Suppressor macrophage treated with lipopolysaccharide for 1 hour (primary cell): ENCODE results near the gene MRGPRG.
"Not testable (repeated sequence)": the region's sequence is repeated elsewhere in the genome, so short reads cannot be mapped to it uniquely, and the experiment has no call there.

Experiments
- DNase-seq, 3 donors: peaks; one replicate each; pipeline ENCODE4 v3.0.0-alpha.2; 2020 to 2022

MRGPRG gene

GRCh38 chr11:3171931-3172560 lies 46.6 kb downstream of the MRGPRG start:
- DNase-seq = no peak

DNA sequence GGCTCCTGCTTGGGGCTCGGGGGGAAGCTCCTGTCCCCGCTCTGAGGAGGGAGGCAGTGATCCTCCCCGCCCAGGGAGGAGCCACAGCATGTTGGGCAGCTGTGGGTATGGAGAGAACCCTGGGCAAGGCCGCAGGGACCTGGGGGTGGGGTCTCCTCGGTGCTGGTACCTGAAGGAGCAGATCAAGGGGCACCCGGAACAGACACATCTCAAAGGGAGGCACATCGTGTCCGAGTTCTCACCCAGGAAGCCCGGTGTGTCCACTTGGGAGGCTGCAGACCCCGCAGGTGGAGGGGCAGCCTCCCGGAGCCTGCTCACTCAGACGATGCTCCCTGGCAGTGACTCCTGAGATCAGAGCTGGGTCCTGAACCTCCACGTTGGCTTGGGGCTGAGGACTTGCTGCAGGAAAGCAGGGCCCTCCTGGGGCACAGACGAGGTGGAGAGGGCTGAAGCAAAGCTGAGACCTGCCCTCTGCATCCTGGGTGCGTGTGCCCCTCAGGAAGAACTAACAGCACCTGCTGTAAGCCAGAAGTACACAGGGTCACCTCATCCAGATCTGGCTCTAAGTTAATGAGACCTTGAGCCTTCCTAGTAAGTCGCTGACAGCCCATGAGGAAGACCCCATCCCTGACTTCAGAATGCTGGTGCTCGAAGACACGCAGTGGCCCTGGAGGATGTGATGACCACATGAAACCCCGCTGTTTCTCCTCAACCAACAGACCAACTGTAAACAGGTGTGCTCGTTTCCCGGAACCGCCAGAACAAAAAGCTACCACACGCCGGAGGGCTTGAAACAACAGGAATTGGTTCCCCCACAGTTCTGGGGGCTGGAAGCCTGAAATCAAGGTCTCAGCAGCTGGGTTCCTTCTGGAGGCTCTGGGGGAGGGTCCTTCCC lies 47.6 kb downstream of the MRGPRG start:
- DNase-seq = no peak

DNA sequence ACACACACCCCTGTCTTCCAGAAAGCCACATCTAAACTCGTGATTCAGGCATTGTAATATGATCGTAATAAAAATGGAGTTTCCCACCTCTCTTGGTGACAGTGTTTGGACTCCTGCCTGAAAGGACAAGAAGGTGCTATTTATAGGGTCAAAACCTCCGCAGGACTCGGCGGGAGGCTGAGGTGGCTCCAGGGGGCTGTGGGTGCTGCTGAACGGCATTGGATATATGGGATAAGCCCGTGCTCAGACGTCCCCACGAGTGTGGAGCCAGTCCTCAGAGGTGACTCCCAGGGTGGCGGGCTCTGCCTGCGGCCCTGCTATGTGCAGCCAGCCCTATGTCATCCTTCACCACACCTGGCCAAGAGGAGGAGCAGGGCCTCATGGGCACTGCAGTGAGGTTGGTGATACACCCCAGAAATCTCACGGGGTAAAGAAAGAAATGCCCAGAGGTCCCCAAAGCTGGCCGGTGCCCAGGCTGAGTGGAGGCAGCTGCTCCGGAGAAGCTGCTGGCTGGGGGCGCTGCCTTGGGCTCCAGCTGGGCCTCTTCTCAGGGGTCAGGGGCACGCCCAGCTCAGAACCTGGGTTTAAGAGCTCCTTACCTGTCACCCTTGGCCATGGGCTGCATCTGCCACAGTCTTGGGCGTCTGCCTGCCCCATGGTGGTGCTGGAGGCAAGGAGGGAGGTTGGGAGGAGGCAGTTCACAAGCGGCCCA lies 48.4 kb downstream of the MRGPRG start:
- DNase-seq = peak; percentile 32 to 57 (median 47)

- peak; percentile 67 to 77 (median 71) for DNase-seq
Observed at GRCh38 chr11:3169255-3170043, 49.2 kb downstream of the MRGPRG start.

DNA sequence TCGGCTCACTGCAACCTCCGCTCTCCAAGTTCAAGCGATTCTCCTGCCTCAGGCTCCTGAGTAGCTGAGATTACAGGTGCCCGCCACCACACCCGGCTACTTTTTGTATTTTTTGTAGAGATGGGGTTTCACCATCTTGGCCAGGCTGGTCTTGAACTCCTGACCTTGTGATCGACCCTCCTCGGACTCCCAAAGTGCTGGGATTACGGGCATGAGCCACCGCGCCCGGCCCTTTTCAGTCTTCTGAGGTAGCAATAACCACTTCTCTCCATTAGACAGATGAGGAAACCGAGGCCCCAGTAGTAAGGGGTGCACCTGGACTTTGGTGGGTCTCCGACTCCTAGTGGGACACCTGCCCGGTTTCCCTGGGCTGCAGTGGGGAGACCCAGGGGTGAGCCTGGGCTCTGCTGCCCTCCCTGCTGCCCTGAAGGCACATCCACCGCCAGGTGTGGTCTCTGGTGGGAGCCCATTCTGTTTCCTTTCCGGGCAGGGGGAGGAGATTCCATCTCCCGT lies 49.8 kb downstream of the MRGPRG start:
- DNase-seq = not testable (repeated sequence)
